AG09309 (cell line): ENCODE results near the gene AADAT.
"Not testable (repeated sequence)": the region's sequence is repeated elsewhere in the genome, so short reads cannot be mapped to it uniquely, and the experiment has no call there.

Experiments used
- DNase-seq: peaks from one replicate; pipeline ENCODE4 v3.0.0-alpha.2; 2010; ENCODE audit warnings: low read depth
- H3K4me3 ChIP-seq: 2 replicates; pipeline ENCODE4 v1.5.1; 2011; ENCODE audit warnings: mild to moderate bottlenecking, low read depth, low read length, moderate library complexity; ENCODE audit not compliant: control insufficient read depth
- CTCF ChIP-seq: IDR thresholded peaks from 2 replicates; pipeline ENCODE4 v1.5.1; 2011; ENCODE audit warnings: mild to moderate bottlenecking, low read depth, low read length, inconsistent platforms; ENCODE audit not compliant: insufficient read depth, control insufficient read depth; ENCODE audit errors: missing control alignments

The AADAT gene

GRCh38 chr4:170110285-170110672, 20.5 kb upstream of the AADAT start:
- no peak for DNase-seq
- TF ChIP-seq CTCF: no peak
- H3K4me3 ChIP-seq: no peak overlapping the region

- no peak overlapping the region; the same call in none of the 2 replicates for H3K4me3 ChIP-seq
- peak; percentile 59 for DNase-seq
- TF ChIP-seq CTCF: no peak
These were observed 20.0 kb upstream of the AADAT start for GRCh38 chr4:170109586-170110284.

- H3K4me3 ChIP-seq: no peak overlapping the region
- DNase-seq: no peak
- TF ChIP-seq CTCF: no peak
These were observed 17.1 kb upstream of the AADAT start for GRCh38 chr4:170106900-170107299.

GRCh38 chr4:170102426-170102825, 12.7 kb upstream of the AADAT start:
- H3K4me3 ChIP-seq: no peak overlapping the region
- DNase-seq: no peak
- no peak for TF ChIP-seq CTCF

GRCh38 chr4:170098171-170098570, 8.4 kb upstream of the AADAT start:
- not testable (repeated sequence) for H3K4me3 ChIP-seq, DNase-seq

- H3K4me3 ChIP-seq: no peak overlapping the region
- DNase-seq: no peak
- no peak for TF ChIP-seq CTCF
These were observed 7.9 kb upstream of the AADAT start for GRCh38 chr4:170097681-170098080.

GRCh38 chr4:170093973-170094535, 4.3 kb upstream of the AADAT start:
- H3K4me3 ChIP-seq: no peak overlapping the region
- TF ChIP-seq CTCF: no peak

More at GRCh38 chr4:170093973-170094535, 4.3 kb upstream of the AADAT start:
- no peak for DNase-seq
